WTC11 (cell line): ENCODE results near the gene GABPB2.

Experiments
- MXD4 ChIP-seq: fragments of 250-450 bp; sonication (Bioruptor Pico); IDR thresholded peaks from 2 replicates; pipeline ENCODE4 v1.8.0; 2021; ENCODE audit warnings: mild to moderate bottlenecking, moderate library complexity, borderline replicate concordance
- SOX15 ChIP-seq: fragments of 250-450 bp; sonication (Bioruptor Pico); IDR thresholded peaks from 2 replicates; pipeline ENCODE4 v1.9.0; 2021; ENCODE audit warnings: mild to moderate bottlenecking
- TEAD1 ChIP-seq: sonication (generic); formaldehyde crosslinking; IDR thresholded peaks from 2 replicates; pipeline ENCODE4 v1.8.0; 2022; ENCODE audit warnings: mild to moderate bottlenecking, missing genetic modification reagents
- TF ChIP-seq, protein P1 (sequence below): fragments of 200-600 bp; IDR thresholded peaks from 2 replicates; pipeline ENCODE4 v1.8.0; 2022; ENCODE audit warnings: antibody characterized with exemption
- TF ChIP-seq, protein P2 (sequence below): sonication (generic); formaldehyde crosslinking; IDR thresholded peaks from 2 replicates; pipeline ENCODE4 v1.8.1; 2022; ENCODE audit warnings: low read depth, missing genetic modification reagents, borderline replicate concordance
- TF ChIP-seq, protein P3 (sequence below): sonication (generic); formaldehyde crosslinking; IDR thresholded peaks from 2 replicates; pipeline ENCODE4 v1.8.1; 2022; ENCODE audit warnings: mild to moderate bottlenecking, moderate library complexity, missing genetic modification reagents

DNA sequence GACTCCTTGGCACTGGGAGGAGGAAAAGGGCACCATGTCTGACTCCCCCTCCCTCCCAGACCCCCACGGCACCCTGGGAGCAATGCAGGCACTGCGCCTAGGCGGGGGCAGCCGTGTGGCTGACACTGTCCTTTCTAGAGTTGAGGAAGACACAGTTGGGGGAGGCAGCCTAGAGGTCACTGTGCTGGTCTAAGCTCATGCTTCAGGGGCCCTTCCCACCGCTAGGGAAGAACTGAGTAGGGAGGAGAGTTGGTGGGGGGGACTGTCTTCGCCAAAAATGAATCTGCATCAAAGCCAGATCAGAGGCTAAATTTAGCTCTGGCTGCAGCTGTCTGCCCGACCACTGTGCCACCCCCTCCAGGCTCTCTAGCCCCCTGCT lies 72.5 kb downstream of the GABPB2 start:
- TF ChIP-seq, protein P1, sequence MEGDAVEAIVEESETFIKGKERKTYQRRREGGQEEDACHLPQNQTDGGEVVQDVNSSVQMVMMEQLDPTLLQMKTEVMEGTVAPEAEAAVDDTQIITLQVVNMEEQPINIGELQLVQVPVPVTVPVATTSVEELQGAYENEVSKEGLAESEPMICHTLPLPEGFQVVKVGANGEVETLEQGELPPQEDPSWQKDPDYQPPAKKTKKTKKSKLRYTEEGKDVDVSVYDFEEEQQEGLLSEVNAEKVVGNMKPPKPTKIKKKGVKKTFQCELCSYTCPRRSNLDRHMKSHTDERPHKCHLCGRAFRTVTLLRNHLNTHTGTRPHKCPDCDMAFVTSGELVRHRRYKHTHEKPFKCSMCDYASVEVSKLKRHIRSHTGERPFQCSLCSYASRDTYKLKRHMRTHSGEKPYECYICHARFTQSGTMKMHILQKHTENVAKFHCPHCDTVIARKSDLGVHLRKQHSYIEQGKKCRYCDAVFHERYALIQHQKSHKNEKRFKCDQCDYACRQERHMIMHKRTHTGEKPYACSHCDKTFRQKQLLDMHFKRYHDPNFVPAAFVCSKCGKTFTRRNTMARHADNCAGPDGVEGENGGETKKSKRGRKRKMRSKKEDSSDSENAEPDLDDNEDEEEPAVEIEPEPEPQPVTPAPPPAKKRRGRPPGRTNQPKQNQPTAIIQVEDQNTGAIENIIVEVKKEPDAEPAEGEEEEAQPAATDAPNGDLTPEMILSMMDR, result no peak
- TF ChIP-seq, protein P2, sequence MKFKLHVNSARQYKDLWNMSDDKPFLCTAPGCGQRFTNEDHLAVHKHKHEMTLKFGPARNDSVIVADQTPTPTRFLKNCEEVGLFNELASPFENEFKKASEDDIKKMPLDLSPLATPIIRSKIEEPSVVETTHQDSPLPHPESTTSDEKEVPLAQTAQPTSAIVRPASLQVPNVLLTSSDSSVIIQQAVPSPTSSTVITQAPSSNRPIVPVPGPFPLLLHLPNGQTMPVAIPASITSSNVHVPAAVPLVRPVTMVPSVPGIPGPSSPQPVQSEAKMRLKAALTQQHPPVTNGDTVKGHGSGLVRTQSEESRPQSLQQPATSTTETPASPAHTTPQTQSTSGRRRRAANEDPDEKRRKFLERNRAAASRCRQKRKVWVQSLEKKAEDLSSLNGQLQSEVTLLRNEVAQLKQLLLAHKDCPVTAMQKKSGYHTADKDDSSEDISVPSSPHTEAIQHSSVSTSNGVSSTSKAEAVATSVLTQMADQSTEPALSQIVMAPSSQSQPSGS (CRISPR knock-in tag), result no peak
- TF ChIP-seq TEAD1 (CRISPR knock-in tag) (no peak), MXD4 (CRISPR knock-in tag) (no peak), SOX15 (CRISPR knock-in tag) (no peak)
- TF ChIP-seq, protein P3, sequence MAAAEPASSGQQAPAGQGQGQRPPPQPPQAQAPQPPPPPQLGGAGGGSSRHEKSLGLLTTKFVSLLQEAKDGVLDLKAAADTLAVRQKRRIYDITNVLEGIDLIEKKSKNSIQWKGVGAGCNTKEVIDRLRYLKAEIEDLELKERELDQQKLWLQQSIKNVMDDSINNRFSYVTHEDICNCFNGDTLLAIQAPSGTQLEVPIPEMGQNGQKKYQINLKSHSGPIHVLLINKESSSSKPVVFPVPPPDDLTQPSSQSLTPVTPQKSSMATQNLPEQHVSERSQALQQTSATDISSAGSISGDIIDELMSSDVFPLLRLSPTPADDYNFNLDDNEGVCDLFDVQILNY (CRISPR knock-in tag), result no peak
